ACHN (cell line): Measurements from ENCODE around the gene TMEFF2.

Experiments
- DNase-seq: peaks from one replicate; pipeline ENCODE4 v3.0.0-alpha.2; 2015
- in situ Hi-C: cut with HindIII; loops from 2 replicates; pipeline ENCODE4 v1.10.0; 2017; ENCODE audit warnings: low sequenced_read_pairs, low pct_ligation_motif_present, low pct_unique_long_range_greater_than_20kb

Gene TMEFF2

DNA sequence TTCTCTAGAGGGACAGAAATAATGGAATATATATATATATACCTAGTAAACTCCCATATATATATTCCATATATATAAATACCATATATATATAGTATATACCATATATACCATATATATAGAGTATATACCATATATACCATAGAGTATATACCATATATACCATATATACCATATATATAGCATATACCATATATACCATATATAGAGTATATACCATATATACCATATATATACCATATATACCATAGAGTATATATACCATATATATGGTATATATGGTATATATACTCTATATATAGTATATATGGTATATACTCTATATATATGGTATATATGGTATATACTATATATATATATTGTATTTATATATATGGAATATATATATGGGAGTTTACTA is 285.9 kb downstream of the TMEFF2 start:
- in situ Hi-C loops = no loop called here
- no peak for DNase-seq

DNA sequence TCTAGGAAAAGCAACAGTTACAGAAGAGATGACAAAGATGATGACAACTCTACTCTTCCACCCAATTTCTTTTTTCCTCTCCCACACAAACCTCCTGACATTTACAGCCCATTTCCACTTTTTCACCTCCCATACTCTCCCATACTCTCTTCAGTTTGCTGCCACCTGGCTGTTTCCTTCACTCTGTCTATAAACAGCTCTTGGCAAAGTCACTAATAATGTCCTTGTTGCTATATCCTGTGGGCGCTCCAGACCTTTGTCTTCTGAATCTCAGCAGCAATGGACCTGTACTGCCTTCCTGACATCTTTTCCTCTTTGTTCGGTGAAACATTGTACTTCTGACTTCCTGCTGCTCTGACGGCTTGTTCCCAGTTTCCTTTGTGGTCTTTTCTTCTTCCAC is 287.2 kb downstream of the TMEFF2 start:
- DNase-seq = peak; percentile 18
- in situ Hi-C loops = no loop called here

DNA sequence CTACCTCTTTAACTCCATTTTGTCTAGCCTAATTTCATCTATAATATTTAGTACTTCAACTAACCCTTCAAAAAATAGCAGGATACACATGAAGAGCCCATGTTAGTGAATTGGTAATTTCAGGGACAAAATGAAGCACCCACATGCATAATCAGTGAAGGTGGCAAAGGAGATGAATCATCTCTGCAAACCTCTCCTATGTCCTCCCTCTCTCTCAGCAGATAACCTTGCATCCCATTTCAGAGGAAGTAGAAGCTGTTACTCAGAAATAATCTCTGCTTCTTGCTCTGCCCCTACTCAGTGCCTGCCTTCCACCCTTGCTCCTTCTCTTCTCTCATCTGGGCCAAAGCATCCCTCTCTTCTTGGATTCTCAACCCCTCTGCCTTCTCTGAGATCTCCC is 287.6 kb downstream of the TMEFF2 start:
- DNase-seq = no peak
- in situ Hi-C loops = no loop called here

DNA sequence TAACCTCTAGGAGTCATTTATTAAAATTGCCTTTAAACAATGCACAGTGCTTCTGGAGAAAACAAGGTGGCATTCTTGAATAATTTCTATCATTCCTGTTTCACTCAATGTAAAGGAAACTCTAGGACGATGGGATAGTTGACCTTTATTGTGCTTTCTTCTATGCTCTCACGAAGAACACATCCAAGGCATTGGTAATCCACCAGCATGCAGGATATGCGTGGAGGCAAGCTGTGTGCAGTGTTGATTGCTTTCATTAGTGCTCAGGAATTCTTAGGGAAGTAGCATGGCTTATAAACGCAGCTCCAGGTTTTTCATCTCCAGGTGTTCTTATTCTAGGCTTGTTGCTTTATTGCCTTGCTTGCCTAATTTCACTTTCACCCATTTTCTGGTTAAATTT is 289.4 kb downstream of the TMEFF2 start:
- no peak for DNase-seq
- in situ Hi-C loops = no loop called here

DNA sequence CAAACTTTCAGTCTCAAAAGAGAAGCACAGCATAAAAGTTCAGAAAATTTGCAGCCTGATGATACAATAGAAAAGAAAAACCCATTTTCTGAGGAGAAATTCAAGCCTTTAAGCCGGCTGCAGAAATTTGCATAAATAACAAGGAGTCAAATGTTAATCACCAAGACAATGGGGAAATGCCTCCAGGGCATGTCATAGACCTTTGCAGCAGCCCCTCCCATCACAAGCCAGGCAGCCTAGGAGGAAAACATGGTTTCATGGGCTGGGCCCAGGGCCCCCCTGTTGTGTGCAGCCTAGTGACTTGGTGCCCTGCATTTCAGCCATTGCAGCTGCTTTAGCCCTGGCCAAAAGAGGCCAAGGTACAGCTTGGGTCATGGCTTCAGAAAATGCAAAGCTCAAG is 293.7 kb downstream of the TMEFF2 start:
- in situ Hi-C loops = no loop called here
- DNase-seq = no peak

DNA sequence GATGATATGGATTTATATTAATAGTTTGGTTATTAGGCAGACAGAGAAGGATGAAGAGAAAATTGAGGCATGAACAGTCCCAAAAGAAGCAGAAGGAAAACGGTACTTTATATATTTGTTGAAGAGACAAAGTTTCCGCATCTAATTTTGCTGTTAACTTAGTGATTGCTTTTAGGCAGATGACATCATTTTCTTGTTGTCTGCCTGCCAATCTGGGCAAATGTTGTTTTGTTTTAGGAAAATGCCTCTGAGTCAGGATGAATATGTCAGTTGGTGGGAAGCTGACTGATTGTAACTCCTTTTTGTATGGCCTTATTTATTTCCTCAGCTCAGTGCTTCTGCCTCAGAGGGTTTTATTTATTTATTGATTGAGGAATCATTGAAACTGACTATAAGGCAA is 295.3 kb downstream of the TMEFF2 start:
- in situ Hi-C loops = no loop called here
- no peak for DNase-seq
